Fibroblast of upper back skin (primary cell): Measurements from ENCODE around the gene SULT1A3.
"Not testable (repeated sequence)": the region's sequence is repeated elsewhere in the genome, so short reads cannot be mapped to it uniquely, and the experiment has no call there.

ENCODE experiments used
- DNase-seq: peaks from one replicate; pipeline ENCODE4 v3.0.0-alpha.2; 2013

SULT1A3 gene

GRCh38 chr16:30187556-30187865 lies 11.5 kb upstream of the SULT1A3 start:
- no peak for DNase-seq

GRCh38 chr16:30187971-30188561 lies 11.0 kb upstream of the SULT1A3 start:
- DNase-seq: no peak

- not testable (repeated sequence) for DNase-seq
Observed at GRCh38 chr16:30191158-30191557, 7.9 kb upstream of the SULT1A3 start.

- DNase-seq: not testable (repeated sequence)
Observed at GRCh38 chr16:30193098-30193497, 6.0 kb upstream of the SULT1A3 start.

GRCh38 chr16:30193615-30194014 lies 5.4 kb upstream of the SULT1A3 start, which contains the start of the genes BOLA2B and SLX1A:
Gene BOLA2B (minus strand): TSS chr16:30193666. CDS start chr16:30193595, 71 bp downstream.
Gene SLX1A (plus strand): TSS chr16:30193875. CDS start chr16:30194085, 210 bp downstream.
- not testable (repeated sequence) for DNase-seq

- DNase-seq: not testable (repeated sequence)
Observed at GRCh38 chr16:30194172-30194925, 4.7 kb upstream of the SULT1A3 start.

GRCh38 chr16:30197001-30197400 lies 2.1 kb upstream of the SULT1A3 start:
- not testable (repeated sequence) for DNase-seq

- not testable (repeated sequence) for DNase-seq
Observed at GRCh38 chr16:30199608-30200343, 721 bp downstream of the SULT1A3 start.

- not testable (repeated sequence) for DNase-seq
Observed at GRCh38 chr16:30205541-30206236, 6.6 kb downstream of the SULT1A3 start.

GRCh38 chr16:30206252-30206651 lies 7.2 kb downstream of the SULT1A3 start:
- not testable (repeated sequence) for DNase-seq

GRCh38 chr16:30207063-30207704 lies 8.1 kb downstream of the SULT1A3 start:
- DNase-seq: not testable (repeated sequence)

- DNase-seq: not testable (repeated sequence)
Observed at GRCh38 chr16:30209032-30209431, 10.0 kb downstream of the SULT1A3 start.

- DNase-seq: not testable (repeated sequence)
Observed at GRCh38 chr16:30211414-30211813, 12.4 kb downstream of the SULT1A3 start.

- not testable (repeated sequence) for DNase-seq
Observed at GRCh38 chr16:30217082-30217481, 18.0 kb downstream of the SULT1A3 start.

GRCh38 chr16:30248379-30248778 lies 49.3 kb downstream of the SULT1A3 start, which contains the start of gene NPIPB13:
Gene NPIPB13 (minus strand): TSS chr16:30248479. CDS start chr16:30245573, 2,906 bp downstream.
- not testable (repeated sequence) for DNase-seq
